Measurements from ENCODE around the gene TMEM82.

The TMEM82 gene

DNA sequence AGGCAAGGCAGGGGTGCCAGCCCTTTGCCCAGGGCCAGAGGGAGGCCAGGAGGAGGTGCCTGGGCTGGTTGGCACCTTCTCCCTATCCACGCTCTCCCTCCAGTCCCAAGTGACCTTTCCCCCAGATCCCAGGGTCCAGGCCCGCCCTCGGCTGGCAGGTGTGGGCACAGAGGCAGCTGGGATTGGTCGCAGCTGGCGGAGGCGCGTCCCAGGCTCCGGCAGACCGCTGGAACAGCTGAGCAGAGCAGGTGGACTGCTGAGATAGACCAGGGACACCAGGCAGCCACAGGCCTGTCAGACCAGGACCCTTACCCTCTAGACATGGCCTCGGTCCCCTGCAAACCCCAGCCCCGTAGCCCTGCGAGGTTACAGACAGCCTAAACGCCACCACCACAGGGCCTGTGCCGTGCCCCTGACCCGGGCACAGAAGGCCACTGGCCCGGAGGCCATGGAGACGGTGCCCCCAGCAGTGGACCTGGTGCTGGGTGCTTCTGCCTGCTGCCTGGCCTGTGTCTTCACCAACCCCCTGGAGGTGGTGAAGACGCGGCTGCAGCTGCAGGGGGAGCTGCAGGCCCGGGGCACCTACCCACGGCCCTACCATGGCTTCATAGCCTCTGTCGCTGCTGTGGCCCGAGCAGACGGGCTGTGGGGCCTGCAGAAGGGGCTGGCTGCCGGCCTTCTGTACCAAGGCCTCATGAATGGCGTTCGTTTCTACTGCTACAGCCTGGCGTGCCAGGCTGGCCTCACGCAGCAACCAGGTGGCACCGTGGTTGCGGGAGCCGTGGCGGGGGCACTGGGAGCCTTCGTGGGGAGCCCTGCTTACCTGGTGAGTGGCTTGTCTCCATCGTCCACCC, 6.0 kb upstream of the TMEM82 start, which contains the start of gene SLC25A34:
Gene SLC25A34, plus strand, starts transcription at position 221 of the 854 bp plus-strand sequence. Its CDS starts 228 bp downstream, at position 449.
- no peak for DNase-seq (ENCODE audit: low read depth)

DNA sequence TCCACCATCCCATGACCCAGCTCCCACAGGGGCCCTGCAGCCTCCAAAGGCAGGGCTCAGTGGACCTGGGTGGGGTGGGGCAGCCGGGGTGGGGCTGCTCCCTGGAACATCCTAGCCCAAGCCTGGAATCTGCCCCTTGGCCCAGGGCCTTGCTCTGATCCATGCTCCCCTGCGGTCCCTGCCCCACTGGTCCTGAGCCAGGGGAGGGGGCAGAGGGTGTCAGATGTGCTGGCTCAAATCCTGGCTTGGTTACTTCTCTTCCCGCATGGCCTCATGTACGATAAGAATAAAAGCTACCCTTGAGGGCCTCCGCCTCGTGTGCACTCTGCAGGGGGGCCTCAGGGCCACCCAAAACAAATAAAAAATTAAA, 5.4 kb upstream of the TMEM82 start:
- DNase-seq (ENCODE audit: low read depth) = no peak

DNA sequence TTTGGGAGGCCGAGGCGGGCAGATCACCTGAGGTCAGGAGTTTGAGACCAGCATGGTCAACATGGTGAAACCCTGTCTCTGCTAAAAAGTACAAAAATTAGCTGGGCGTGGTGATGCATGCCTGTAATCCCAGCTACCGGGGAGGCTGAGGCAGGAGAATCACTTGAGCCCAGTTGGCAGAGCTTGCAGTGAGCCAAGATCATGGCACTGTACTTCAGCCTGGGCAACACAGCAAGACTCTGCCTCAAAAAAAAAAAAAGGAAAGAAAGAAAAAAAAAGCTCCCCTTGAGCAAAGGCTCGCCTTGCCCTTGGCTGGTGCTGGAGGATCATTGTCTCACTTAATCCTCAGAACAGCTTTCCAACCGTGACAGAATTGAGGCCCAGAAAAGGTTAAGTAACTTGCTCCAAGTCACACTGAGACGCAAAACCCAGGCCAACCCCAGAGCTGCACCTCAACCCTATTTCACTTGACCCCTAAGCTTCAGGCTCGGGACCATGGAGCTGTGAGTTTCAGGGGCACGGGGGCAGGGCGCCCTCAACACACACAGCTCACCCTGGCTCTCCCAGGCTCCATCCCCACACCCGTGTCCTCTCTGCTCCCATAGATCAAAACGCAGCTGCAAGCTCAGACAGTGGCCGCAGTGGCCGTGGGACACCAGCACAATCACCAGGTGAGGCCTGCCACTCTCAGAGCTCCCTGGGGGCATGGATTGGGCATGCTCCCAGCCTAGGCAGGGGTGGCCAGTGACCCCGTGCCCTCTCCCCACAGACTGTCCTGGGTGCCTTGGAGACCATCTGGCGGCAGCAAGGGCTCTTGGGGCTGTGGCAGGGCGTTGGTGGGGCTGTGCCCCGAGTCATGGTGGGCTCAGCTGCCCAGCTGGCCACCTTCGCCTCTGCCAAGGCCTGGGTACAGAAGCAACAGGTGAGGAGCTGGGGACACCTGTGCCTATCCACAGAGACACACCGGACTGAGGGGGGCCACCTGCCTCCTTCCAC, 4.7 kb upstream of the TMEM82 start:
- no peak for DNase-seq (ENCODE audit: low read depth)

DNA sequence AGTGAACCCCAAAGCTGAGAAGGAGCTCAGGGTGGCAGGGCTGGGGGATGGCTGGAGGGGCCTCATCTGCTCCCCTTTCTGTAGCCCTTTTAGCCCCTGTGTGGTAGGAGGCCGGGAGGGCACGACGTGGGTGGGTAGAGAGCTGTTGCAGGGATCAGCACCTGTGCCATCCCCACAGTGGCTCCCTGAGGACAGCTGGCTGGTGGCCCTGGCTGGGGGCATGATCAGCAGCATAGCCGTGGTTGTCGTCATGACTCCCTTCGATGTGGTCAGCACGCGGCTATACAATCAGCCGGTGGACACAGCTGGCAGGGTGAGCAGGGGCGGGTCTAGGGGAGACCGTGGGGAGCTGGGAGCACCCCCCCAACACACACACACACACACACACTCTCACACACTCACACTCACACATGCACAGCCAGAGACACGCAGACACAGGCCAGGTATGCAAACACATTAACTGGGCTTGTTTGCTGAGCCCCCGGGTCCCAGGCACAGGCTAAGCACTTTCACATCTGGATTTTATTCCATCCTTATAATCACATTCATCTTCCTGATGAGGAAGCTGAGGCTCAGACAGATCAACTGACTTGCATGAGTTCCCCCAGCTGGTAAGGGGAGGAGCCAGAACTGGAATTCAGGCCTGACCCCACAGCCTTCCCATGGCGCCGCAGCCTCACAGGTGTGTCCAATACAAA, 3.7 kb upstream of the TMEM82 start:
- no peak for DNase-seq (ENCODE audit: low read depth)

DNA sequence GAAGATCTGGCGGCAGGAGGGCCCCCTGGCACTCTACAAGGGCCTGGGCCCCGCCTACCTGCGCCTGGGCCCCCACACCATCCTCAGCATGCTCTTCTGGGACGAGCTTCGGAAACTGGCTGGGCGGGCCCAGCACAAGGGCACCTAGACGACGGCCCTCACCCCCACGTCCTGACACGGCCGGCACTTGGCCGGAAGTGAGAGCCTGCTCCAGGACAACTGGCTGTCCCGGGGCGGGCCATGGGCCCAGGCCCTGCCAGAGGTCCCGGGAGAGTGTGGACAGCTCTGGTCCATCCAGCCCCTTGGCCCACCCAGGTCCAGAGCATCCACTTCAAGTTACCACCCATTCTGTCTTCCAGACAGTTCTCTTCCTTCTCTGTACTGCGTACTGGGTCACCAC, 3.0 kb upstream of the TMEM82 start:
- no peak for DNase-seq (ENCODE audit: low read depth)

DNA sequence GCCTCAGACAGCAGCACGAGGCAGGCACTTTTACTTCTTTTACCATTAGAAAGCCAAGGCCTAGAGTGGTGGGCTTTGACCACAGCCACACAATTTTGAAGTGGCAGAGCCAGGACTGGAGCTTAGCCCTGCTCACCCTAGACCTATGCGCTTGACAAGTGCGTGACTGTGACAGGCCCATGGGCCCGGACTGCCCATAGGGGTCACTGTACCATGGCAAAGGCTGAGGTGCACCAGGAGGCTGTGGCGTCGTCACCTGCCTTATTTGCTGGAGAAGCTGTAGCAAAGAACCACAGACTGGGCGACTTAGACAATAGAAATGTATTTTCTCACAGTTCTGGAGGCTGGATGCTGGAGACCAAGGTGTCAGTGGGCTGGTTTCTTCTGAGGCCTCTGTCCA, 2.6 kb upstream of the TMEM82 start:
- no peak for DNase-seq (ENCODE audit: low read depth)

DNA sequence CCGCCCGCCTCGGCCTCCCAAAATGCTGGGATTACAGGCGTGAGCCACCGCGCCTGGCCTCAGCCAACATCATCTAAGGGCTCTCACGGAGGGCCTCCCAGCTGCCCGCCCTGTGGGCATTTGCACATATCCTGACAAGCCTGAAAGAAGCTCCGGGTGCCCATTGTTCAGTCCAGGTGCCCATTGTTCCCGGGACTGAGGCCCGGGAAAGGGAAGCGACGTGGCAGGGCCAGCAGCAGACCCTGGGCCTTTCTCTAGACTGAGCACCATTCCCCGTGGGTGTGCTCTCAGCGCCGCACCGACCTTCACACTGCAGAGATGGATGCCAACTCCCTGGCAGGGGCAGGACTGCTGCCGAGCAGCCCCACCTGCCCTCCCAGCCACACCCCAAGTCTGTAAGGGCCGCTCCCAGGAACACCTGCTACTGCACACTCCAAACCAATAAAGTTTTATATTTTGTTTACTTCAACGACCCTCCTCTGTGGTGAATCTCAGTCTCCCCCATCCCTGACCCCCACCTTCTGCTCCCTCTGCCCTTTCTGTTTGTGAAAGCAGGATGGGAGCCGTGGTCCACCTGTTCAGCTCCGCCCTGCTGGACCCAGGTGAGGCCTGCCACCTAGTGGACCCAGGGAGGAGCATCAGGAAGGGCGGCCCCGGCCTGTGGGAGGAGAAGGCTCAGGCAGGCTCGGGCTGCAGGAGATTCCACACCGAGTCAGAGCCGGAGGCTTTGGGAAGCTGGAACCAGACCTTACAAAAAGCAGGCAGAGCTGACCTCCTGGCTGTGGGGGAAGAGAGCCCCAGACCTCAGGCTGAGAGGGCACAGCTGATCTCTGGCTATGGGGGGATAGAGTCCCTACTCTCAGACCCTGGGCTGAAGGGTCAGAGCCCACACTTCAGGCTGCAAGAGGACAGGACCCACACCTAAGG, 1.1 kb upstream of the TMEM82 start:
- DNase-seq (ENCODE audit: low read depth) = peak; percentile 37

DNA sequence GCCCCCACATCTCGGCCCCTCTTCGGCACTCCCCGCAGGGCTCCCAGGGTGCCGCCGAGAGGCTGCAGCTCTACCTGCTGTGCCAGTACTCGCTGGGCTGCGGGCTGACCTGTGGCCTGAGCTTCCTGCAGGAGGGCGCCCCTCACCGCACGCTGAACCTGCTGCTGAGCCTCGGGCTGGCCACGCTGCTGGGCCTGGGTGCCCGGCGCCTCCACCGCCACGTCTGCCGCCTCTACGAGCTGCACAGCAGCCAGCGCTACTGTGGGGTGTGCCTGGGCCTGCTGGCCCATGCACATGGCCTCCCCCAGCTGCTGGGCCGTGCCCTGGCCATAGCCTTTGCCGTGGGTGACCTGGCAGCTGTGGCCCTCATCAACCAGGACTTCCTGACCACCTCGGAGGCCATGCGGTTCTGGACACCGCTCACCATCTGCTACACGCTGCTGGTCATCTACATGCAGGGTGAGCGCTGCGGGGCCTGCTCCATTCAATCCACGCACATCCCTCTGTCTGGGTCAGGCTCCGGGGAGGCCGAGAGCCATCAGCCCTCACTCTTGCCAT, 1.9 kb downstream of the TMEM82 start:
- DNase-seq (ENCODE audit: low read depth) = no peak

DNA sequence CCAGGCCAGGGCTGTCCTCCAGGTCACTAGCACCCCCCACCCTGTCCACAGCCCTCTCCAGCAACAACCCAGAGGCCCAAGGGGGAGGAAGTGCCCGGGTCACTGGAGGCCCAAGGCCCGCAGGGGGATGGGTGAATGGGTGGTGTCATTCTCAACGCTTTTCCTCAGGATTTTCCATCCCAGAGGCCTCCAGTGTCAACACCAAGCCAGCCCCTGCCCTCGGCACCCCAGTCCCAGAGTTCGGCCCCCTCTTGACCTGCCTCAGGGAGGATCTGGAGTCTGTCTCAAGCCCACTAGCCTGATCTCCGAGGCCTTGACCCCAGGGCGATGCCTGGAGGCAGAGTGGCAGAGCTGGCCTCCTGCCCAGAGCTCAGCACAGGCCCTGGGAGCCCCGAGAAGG, 5.1 kb downstream of the TMEM82 start:
- DNase-seq (ENCODE audit: low read depth) = no peak

DNA sequence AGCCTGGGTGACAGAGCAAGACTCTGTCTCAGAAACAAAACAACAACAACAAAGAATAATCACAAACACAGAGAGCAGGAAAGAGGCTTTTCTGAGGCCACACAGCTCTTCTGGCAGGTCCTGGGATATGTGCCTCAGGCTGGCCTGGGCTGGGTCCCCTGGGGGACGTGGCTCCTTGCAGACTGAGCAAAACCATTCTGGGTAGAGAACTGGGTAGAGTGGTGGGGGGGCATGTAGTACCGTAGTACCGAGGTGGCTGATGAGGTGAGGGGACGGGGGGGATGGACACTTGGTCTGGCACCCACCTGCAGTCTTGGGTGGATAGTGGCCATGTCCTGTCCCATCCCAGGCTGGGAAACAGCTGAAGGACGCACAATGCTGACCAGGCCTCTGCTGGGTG, 6.0 kb downstream of the TMEM82 start:
- DNase-seq (ENCODE audit: low read depth) = no peak

DNA sequence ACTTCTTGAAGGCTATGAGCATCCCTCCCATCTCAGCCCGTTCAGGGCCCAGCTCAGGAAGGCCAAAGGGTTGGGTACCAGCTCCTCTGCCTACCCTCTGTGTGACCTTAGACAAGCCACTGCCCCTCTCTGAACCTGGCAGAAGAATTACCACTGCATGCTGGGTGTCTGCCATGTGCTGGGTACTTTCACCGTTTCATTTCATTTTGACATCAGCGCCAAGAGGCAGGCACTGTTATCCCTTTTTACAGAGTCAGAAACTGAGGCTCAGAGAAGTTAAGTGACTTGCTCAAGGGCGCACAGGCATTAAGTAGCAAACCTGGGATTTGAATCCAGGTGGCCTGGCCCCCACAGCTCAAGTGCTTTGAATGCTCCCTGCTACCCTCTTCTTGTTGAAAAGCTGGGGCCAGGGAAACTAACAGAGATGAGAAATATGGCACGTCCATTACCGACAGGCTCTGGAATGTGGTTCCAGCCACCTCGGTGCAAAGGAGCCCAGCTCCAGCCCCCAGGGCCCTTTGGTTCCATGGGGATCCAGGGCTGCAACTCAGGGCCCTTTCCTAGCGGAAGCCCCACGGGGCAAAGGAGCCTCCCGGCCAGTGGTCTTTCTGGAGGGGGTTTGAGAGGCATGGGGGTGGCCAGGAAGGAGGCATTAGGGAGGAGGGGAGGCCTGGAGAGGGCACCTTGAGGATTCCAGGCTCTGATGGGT, 6.5 kb downstream of the TMEM82 start:
- DNase-seq (ENCODE audit: low read depth) = no peak

DNA sequence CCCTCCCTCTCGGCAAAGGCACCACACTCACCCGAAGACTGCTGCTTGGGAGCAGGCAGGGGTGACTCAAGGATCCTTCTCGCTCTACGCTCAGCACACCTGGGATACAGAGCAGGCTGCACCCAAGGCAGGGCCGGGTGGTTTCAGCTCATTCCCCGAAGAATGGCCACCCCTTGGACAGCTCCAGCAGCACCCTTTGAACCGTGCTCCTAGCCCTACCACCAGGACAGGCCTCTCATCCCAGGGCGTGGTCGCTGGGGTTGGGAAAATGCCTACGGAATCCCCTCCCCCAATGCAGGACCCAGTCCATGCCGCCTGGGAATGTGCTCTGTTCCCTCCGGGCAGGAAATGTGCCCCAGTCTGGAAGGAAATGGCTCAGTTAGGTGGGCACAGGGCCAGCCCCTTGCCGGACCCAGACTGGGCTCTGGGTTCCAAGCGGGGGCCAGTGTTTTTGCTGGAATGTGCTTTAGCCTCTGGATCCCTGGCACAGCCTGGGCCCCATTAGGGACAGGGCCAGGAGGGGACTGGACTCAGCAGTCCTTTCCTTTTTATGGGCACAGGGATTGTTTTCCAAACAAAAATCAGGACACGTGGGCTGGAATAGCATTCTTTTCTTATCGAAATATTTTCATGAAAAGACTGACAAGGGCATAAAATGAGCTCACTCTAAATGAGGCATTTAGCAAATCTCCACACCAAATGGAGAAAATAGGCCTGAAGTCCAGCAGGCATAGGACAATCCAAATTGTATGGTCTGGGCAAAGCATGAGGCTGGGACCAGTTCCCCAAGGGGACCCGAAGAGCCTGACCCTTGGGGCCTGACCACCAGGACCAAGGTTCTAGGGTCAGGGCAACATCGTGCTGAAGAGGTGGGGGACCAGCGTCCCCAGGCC, 7.3 kb downstream of the TMEM82 start:
- no peak for DNase-seq (ENCODE audit: low read depth)

DNA sequence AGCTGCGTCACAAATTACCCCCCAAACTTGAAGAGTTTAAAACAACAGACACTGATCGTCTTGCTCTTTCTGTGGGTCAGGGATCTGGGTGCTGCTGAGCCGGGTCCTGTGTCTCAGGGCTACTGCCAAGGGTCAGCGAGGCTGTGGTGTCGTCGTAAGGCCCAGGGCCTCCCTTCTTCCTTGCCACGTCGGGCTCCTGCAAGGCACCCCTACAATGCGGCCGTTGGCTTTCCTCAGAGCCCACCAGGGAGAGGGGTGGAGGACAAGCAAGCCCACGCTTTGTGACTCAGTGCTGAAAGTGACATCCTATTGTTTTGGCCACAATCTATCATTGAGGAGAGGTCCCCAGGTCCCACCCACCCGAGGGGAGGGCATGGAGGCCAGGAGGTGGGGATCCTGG, 8.6 kb downstream of the TMEM82 start:
- no peak for DNase-seq (ENCODE audit: low read depth)

DNA sequence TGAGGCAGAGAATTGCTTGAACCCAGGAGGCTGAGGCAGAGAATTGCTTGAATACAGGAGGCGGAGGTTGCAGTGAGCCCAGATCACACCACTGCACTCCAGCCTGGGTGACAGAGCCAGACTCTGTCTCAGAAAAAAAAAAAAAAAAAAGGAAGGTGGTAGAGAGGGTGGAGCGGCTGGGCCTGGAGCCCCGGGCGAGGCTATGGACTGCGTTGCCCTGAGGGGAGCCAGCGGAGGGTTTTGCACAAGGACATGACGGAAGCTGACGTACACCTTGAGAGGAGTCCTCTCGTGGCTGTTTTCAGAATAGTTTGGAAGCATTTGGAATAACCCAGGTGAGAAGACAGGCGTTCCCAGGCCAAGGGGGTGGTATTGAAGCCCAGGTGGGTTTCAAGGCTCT, 9.4 kb downstream of the TMEM82 start:
- no peak for DNase-seq (ENCODE audit: low read depth)

DNA sequence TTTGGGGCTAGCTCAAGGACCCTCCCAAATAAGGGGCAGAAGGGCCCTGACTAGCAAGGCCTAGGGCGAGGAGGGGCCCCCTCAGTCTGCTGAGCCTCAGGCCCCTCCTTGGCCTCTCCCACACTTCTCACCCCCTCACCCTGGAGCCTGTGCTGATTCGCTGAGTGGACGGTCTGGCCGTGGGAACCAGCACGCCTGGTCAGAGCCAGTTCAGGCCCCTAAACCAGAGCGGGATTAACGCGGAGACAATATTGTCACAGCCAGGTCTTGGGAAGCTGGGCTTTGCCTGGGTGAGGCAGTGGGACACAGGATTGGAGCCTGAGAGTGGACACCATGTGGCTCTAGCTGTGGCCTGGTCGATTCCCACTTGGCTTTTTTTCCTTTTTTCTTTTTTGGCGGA, 11.5 kb downstream of the TMEM82 start:
- no peak for DNase-seq (ENCODE audit: low read depth)

DNA sequence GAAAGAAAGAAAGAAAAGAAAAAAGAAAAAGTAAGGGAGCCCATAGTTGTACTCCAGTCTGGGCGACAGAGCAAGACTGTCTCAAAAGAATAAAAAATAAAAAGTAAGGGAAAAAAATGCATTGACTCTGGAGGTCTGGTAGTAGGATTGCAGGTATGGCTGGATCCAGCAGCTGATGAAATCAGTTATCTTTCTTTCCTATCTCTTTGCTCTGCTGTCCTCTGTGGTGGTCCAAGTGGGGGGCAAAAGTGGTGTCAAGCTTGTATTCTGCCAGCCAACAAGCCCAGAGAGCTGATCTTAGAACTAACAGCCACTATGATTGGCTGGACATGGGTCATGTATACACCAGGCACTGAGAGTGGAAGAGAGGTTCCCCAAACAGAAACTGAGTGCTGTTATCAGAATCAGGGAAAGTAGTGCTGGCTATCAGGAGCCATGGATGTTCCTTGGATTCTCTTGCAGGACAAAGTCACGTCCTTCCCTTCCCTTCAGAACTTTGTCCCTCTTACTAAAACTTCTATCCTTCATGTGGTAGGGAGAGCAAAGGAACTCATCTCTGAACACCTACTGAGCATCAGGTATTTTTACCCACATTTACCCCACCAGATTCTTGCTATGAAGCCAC, 12.8 kb downstream of the TMEM82 start:
- no peak for DNase-seq (ENCODE audit: low read depth)

DNA sequence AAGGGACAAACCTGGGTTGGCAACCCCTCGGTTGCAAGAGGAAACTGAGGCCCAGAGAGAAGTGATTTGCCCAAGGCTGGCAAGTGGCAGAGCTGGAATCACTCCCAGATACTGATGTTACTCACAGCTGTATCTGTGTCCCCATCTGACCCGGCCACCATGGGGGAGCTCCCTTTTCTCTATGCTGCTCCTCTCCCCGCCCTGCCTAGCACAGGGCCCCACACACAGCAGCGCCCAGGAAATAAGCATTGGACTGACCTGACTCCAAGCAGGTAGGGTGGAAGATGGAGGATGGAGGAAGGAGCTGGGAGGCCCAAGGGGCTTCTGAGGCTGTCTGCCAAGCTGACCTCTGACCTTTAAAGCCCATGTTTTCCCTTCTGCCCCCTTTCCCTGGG, 13.3 kb downstream of the TMEM82 start:
- DNase-seq (ENCODE audit: low read depth) = no peak

DNA sequence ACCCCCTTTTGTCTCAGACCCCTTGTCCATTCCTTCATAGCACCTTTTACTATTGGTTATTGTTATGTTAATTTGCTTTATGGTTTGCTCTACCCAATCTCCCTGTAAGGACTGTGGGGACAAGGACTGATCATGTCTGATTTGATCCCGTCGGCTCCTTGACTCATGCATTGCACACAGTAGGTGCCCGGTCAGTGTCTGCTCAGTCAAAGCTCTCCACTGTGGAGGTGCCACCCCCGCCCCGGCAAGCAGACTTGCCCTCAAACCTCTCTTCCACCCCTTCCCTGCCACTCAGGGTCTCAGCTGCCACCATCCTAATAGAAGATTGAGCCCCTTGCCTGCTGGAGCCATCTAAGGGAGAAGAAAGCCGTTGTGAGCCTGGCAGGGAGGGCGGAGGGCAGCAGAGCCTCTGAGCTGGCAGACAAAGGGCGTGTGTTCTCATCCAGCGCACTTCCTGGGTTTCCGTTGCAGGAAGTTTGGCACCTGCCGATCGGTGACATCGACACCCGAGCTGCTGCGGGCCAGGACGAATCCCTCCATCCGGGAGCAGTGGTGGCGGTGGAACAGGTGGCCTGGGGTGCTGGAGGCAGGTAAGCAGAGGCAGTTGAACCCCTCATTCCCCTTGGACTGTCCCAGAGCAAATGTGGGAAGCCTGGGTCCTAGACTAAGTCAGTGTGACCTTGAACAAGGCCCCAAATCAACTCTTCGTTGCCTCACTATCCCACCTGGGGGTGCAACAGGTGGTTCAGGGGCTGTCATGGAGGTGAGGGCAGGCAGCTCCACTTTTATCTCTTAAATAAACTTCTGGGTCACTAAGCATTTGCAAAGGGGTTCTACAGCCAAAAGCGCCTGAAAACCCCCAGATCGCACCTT, 14.1 kb downstream of the TMEM82 start:
- DNase-seq (ENCODE audit: low read depth) = no peak

All from activated T-helper 9 cell treated with anti-CD3 and anti-CD28 coated beads, Interleukin-2, amount 50 U/mL, for 16 hours (primary cell).